ENCODE results near the gene MPDU1. TPM values are rescaled to one million over a fixed set of nuclear protein-coding genes. Genes with fewer than 3 reads are reported as not detected.

Gene MPDU1
- total RNA-seq, 1 experiment from 2014 or later, result 73.1 TPM

GRCh38 chr17:7618608-7619007 lies 35.0 kb downstream of the MPDU1 start:
- WGBS (ENCODE audit: extremely low coverage, insufficient read length, low lambda C conversion rate), result no CpG with 5 or more reads among the region's 5 CpGs
- H3K79me2 ChIP-seq (ENCODE audit: insufficient read depth, low read length), result peaks cover 4% of the 10 kb centered on the region; the same call in 1 of the 2 replicates
- H3T11ph ChIP-seq (ENCODE audit: low read length), result no peak overlapping the region
- no peak overlapping the region for H4K5ac ChIP-seq (ENCODE audit: insufficient read length, low read depth, low read length)
- H3K27me3 ChIP-seq (ENCODE audit: insufficient read depth, low read length), result no peaks in the 10 kb centered on the region
- TF ChIP-seq CTCF (conservative IDR thresholded peaks at IDR 0.05), result no peak
- peaks cover 3 to 4% of the 10 kb centered on the region in 2 experiments for H3K4me1 Mint-ChIP-seq
- no peak overlapping the region for H3K27ac ChIP-seq (ENCODE audit: insufficient read length, low read depth, low read length)
- no peak overlapping the region for H3K27ac Mint-ChIP-seq
- no peaks in the 10 kb centered on the region; the same call in 1 of the 2 replicates for H3K4me1 ChIP-seq (ENCODE audit: insufficient read depth, low read length)
- no peak for DNase-seq
- H4K91ac ChIP-seq (ENCODE audit: insufficient read length, low read depth, low read length), result no peak overlapping the region
- no peaks in the 10 kb centered on the region for H3K9me3 Mint-ChIP-seq
- H4K20me1 ChIP-seq (ENCODE audit: control insufficient read depth, insufficient read depth, insufficient read length), result no peaks in the 10 kb centered on the region
- H3K23ac ChIP-seq (ENCODE audit: insufficient read length, low read depth, low read length), result no peak overlapping the region
- no peak overlapping the region for H2BK12ac ChIP-seq (ENCODE audit: insufficient read length, low read depth, low read length)
- H3K18ac ChIP-seq (ENCODE audit: insufficient read length, low read depth, low read length), result no peak overlapping the region
- no peak overlapping the region for H2BK15ac ChIP-seq (ENCODE audit: low read depth, low read length)
- H2AK5ac ChIP-seq (ENCODE audit: insufficient read length, low read length), result no peak overlapping the region
- H3K4ac ChIP-seq (ENCODE audit: low read depth, low read length), result no peak overlapping the region
- H2AFZ ChIP-seq (ENCODE audit: low read length), result no peak overlapping the region
- H2BK5ac ChIP-seq (ENCODE audit: insufficient read length, low read length), result no peak overlapping the region
- peaks cover 5% of the 10 kb centered on the region for H3K23me2 ChIP-seq (ENCODE audit: insufficient read length, low read depth, low read length, poor library complexity, severe bottlenecking)
- H3K9me3 ChIP-seq (ENCODE audit: control insufficient read depth, low read depth, low read length), result no peaks in the 10 kb centered on the region
- no peak overlapping the region; a peak in 1 of 5 replicates for H3K4me3 Mint-ChIP-seq
- H3K27me3 Mint-ChIP-seq (ENCODE audit: low read depth), result no peaks in the 10 kb centered on the region
- H2BK120ac ChIP-seq (ENCODE audit: low read depth, low read length, poor library complexity, severe bottlenecking), result no peak overlapping the region
- no peak overlapping the region for H3K4me2 ChIP-seq (ENCODE audit: insufficient read depth, insufficient read length, low read length)
- H3K14ac ChIP-seq (ENCODE audit: insufficient read depth, low read length), result no peak overlapping the region
- H2BK20ac ChIP-seq (ENCODE audit: low read depth, low read length, poor library complexity, severe bottlenecking), result no peak overlapping the region
- H3K79me1 ChIP-seq (ENCODE audit: insufficient read depth, low read depth, low read length, poor library complexity, severe bottlenecking), result no peaks in the 10 kb centered on the region
- no peak overlapping the region for H3K9ac ChIP-seq (ENCODE audit: extremely low read depth, insufficient read length, low read length)
- H3K36me3 Mint-ChIP-seq (ENCODE audit: insufficient read depth in 1 of 3, low read depth in 3 of 3), result no peaks in the 10 kb centered on the region
- H4K8ac ChIP-seq (replicated peaks; ENCODE audit: insufficient read length, low read depth, low read length), result no peak overlapping the region
- H3K56ac ChIP-seq (ENCODE audit: insufficient read length, low read depth, low read length), result no peak overlapping the region
